Upper lobe of left lung (tissue), 4 donors: ENCODE data around the gene ATG101.

Experiments used
- POLR2A ChIP-seq, 4 donors: fragments of 450-650 bp; IDR thresholded peaks; one replicate each; pipeline ENCODE4 v1.5.1; 2016 to 2017; ENCODE audit warnings: antibody characterized with exemption in 4 of 4, mild to moderate bottlenecking in 2 of 4
- POLR2AphosphoS5 ChIP-seq, 2 donors: sonication (generic); formaldehyde crosslinking; IDR thresholded peaks; one replicate each; pipeline ENCODE4 v1.5.1; 2017; ENCODE audit warnings: antibody characterized with exemption in 2 of 2
- TF ChIP-seq, protein P1 (sequence below), 6 experiments: fragments of 450-650 bp in 4 of 6; fragments of 200-600 bp in 2 of 6; sonication (generic) in 2 of 6; IDR thresholded peaks; one replicate each; pipeline ENCODE4 v1.5.1; 2016 to 2019; ENCODE audit warnings: antibody characterized with exemption in 6 of 6

DNA sequence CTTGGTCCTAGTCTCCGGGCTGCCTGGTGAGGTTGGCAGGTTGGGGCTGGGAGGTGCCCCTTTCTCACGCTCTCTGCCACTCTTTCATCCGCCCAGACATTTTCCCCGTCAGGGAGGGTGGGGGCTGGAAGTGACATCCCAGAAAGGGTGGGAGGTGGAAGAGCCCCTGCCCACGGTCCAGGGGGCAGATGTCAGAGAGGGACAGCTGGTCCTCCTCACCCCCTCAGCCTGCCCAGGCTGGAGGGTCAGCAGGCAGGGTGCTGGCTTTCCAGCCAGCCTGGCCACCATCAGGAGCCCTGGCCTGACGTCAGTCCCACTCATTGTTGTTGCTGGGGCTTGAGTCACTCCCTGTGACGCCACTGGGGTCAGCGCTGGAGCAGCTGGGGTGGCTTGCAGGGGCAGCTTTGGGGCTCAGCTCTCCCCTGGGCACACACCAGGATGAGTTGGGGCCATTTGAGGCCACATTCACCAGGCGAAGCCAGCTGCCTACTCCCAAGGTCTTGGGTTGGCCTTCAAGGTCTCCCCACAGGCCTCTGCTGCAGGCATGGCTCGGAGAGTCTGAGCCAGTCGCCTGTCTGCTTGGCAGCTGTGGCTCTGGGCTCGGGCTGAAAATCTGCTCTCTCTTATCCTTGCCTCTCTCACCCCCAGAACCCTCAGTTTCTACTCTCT lies 5.7 kb upstream of the ATG101 start:
- TF ChIP-seq, protein P1, sequence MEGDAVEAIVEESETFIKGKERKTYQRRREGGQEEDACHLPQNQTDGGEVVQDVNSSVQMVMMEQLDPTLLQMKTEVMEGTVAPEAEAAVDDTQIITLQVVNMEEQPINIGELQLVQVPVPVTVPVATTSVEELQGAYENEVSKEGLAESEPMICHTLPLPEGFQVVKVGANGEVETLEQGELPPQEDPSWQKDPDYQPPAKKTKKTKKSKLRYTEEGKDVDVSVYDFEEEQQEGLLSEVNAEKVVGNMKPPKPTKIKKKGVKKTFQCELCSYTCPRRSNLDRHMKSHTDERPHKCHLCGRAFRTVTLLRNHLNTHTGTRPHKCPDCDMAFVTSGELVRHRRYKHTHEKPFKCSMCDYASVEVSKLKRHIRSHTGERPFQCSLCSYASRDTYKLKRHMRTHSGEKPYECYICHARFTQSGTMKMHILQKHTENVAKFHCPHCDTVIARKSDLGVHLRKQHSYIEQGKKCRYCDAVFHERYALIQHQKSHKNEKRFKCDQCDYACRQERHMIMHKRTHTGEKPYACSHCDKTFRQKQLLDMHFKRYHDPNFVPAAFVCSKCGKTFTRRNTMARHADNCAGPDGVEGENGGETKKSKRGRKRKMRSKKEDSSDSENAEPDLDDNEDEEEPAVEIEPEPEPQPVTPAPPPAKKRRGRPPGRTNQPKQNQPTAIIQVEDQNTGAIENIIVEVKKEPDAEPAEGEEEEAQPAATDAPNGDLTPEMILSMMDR (IDR thresholded peaks at IDR 0.05) = no peak
- TF ChIP-seq POLR2A (IDR thresholded peaks at IDR 0.05) (no peak), POLR2AphosphoS5 (IDR thresholded peaks at IDR 0.05) (no peak)
